ENCODE measurements around the gene ETV4. TPM values are rescaled to one million over a fixed set of nuclear protein-coding genes. Genes with fewer than 3 reads are reported as not detected.
A peak's percentile ranks its signal among the peaks of the same experiment; 100 is the strongest.

The ETV4 gene
- total RNA-seq, 4 donors from 2014 or later = 5.6 to 7.1 (median 6.3) TPM

GRCh38 chr17:43577664-43578403 is 31.7 kb upstream of the ETV4 start:
- no peaks in the 10 kb centered on the region for H3K36me3 ChIP-seq
- no peak for DNase-seq (ENCODE audit: low spot score in 2 of 2)
- peaks cover 26% of the 10 kb centered on the region for H3K4me1 ChIP-seq
- TF ChIP-seq POLR2A (IDR thresholded peaks at IDR 0.05) = no peak
- TF ChIP-seq POLR2AphosphoS5 (IDR thresholded peaks at IDR 0.05) = no peak
- no peak for TF ChIP-seq CTCF (IDR thresholded peaks at IDR 0.05)
- no peak for TF ChIP-seq EP300 (IDR thresholded peaks at IDR 0.05)
- 83% methylated on average over 14 of the region's 14 CpGs for WGBS
- no peak overlapping the region for H3K4me3 ChIP-seq
- H3K27ac ChIP-seq = no peak overlapping the region
- H3K9me3 ChIP-seq = no peaks in the 10 kb centered on the region
- H3K27me3 ChIP-seq = no peaks in the 10 kb centered on the region

GRCh38 chr17:43576563-43577229 is 30.6 kb upstream of the ETV4 start:
- TF ChIP-seq CTCF (IDR thresholded peaks at IDR 0.05) (peak; percentile 83 to 95), POLR2A (IDR thresholded peaks at IDR 0.05) (no peak)
- Histone ChIP-seq H3K27me3 (no peaks in the 10 kb centered on the region), H3K36me3 (no peaks in the 10 kb centered on the region), H3K4me3 (no peak overlapping the region), H3K4me1 (peaks cover 24% of the 10 kb centered on the region), H3K9me3 (no peaks in the 10 kb centered on the region), H3K27ac (no peak overlapping the region)
- WGBS = 16% methylated on average over 10 of the region's 10 CpGs
- DNase-seq (ENCODE audit: low spot score in 2 of 2) = peak in 1 of 2 donors; percentile 77

GRCh38 chr17:43574896-43575525 is 28.9 kb upstream of the ETV4 start:
- H3K4me3 ChIP-seq = no peak overlapping the region
- no peak for TF ChIP-seq EP300 (IDR thresholded peaks at IDR 0.05)
- no peak for TF ChIP-seq POLR2AphosphoS5 (IDR thresholded peaks at IDR 0.05)
- TF ChIP-seq CTCF (IDR thresholded peaks at IDR 0.05) = no peak
- TF ChIP-seq POLR2A (IDR thresholded peaks at IDR 0.05) = no peak
- 59% methylated on average over 5 of the region's 5 CpGs for WGBS
- no peak for DNase-seq (ENCODE audit: low spot score in 2 of 2)
- H3K36me3 ChIP-seq = no peaks in the 10 kb centered on the region
- H3K27me3 ChIP-seq = no peaks in the 10 kb centered on the region
- H3K27ac ChIP-seq = no peak overlapping the region
- peaks cover 21% of the 10 kb centered on the region for H3K4me1 ChIP-seq
- H3K9me3 ChIP-seq = no peaks in the 10 kb centered on the region

GRCh38 chr17:43574348-43574747 is 28.2 kb upstream of the ETV4 start:
- WGBS = 95% methylated on average over 12 of the region's 13 CpGs
- no peak for TF ChIP-seq POLR2A (IDR thresholded peaks at IDR 0.05)
- TF ChIP-seq EP300 (IDR thresholded peaks at IDR 0.05) = no peak
- no peak for TF ChIP-seq POLR2AphosphoS5 (IDR thresholded peaks at IDR 0.05)
- TF ChIP-seq CTCF (IDR thresholded peaks at IDR 0.05) = no peak

More at GRCh38 chr17:43574348-43574747, 28.2 kb upstream of the ETV4 start:
- Histone ChIP-seq H3K4me3 (no peak overlapping the region), H3K27me3 (no peaks in the 10 kb centered on the region), H3K4me1 (peaks cover 18% of the 10 kb centered on the region), H3K9me3 (no peaks in the 10 kb centered on the region), H3K27ac (no peak overlapping the region), H3K36me3 (no peaks in the 10 kb centered on the region)
- no peak for DNase-seq (ENCODE audit: low spot score in 2 of 2)
